Erythroblast (primary cell): ENCODE results near the gene SOX2.

Experiments used
- GATA1 ChIP-seq: IDR thresholded peaks from 2 replicates; pipeline ENCODE4 v1.6.1; 2011; ENCODE audit warnings: low read depth, mild to moderate bottlenecking, control low read depth, low read length, moderate library complexity
- POLR2A ChIP-seq: IDR thresholded peaks from 2 replicates; pipeline ENCODE4 v1.6.1; 2011; ENCODE audit warnings: mild to moderate bottlenecking, low read length

DNA sequence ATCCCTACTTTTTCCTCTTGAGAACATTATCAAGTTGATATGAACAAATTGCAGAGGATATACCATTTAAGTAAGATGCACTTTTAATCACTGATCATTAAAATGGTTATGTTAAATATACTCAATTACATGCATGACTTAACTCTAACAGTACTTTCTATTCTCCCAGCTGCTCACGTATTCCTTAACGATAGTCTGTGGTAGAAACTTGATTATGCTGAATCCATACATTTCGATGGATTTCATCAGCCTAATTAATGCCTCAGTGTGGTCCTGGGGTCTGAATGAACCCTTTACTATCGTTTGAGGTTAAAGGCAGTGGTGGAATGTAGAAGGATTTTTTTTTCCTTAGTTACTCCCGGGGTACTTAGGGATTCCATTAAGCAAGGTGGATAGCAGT, 18.6 kb downstream of the SOX2 start:
- TF ChIP-seq POLR2A (no peak), GATA1 (no peak)
